Mesendoderm (in vitro differentiated cells): ENCODE results near the gene KLB.
"Not testable (repeated sequence)": the region's sequence is repeated elsewhere in the genome, so short reads cannot be mapped to it uniquely, and the experiment has no call there.

ENCODE experiments used
- DNase-seq: peaks from one replicate; pipeline ENCODE4 v3.0.0; 2013
- H2AK5ac ChIP-seq: 2 replicates; pipeline ENCODE4 v1.6.1; 2013; ENCODE audit warnings: low read length, inconsistent platforms
- H2BK120ac ChIP-seq: 2 replicates; pipeline ENCODE4 v1.6.1; 2013; ENCODE audit warnings: low read depth, mild to moderate bottlenecking, low read length, moderate library complexity, mixed read lengths
- H2BK15ac ChIP-seq: replicated peaks from 2 replicates; pipeline ENCODE4 v1.6.1; 2013; ENCODE audit warnings: low read depth, mild to moderate bottlenecking, moderate library complexity
- H2BK5ac ChIP-seq: 2 replicates; pipeline ENCODE4 v1.6.1; 2013; ENCODE audit warnings: low read length, inconsistent platforms
- H3K18ac ChIP-seq: 2 replicates; pipeline ENCODE4 v1.6.1; 2013; ENCODE audit warnings: mild to moderate bottlenecking, low read length, mixed read lengths
- H3K23ac ChIP-seq: one replicate; pipeline ENCODE4 v1.6.1; 2013; ENCODE audit warnings: low read length
- H3K27ac ChIP-seq: 2 replicates; pipeline ENCODE4 v1.5.1; 2013; ENCODE audit warnings: low read depth, mild to moderate bottlenecking, inconsistent platforms, low read length, moderate library complexity
- H3K27me3 ChIP-seq: 2 replicates; pipeline ENCODE4 v1.6.1; 2013; ENCODE audit warnings: low read length, control low read depth, mild to moderate bottlenecking, inconsistent platforms; ENCODE audit not compliant: insufficient read depth, poor library complexity
- H3K36me3 ChIP-seq: 2 replicates; pipeline ENCODE4 v1.6.1; 2013; ENCODE audit warnings: low read length, inconsistent platforms; ENCODE audit not compliant: control insufficient read depth, insufficient read depth
- H3K4ac ChIP-seq: one replicate; pipeline ENCODE4 v1.6.1; 2013; ENCODE audit warnings: low read depth, mild to moderate bottlenecking, low read length, moderate library complexity
- H3K4me1 ChIP-seq: 2 replicates; pipeline ENCODE4 v1.6.1; 2013; ENCODE audit warnings: low read depth, low read length, inconsistent platforms; ENCODE audit not compliant: control insufficient read depth
- H3K4me2 ChIP-seq: 2 replicates; pipeline ENCODE4 v1.6.1; 2013; ENCODE audit warnings: low read length
- H3K4me3 ChIP-seq: 2 replicates; pipeline ENCODE4 v1.5.1; 2013; ENCODE audit warnings: mild to moderate bottlenecking, low read length
- H3K56ac ChIP-seq: one replicate; pipeline ENCODE4 v1.6.1; 2013; ENCODE audit warnings: low read length
- H3K79me1 ChIP-seq: 2 replicates; pipeline ENCODE4 v1.6.1; 2013; ENCODE audit warnings: low read length, inconsistent platforms
- H3K79me2 ChIP-seq: 2 replicates; pipeline ENCODE4 v1.6.1; 2013; ENCODE audit warnings: mild to moderate bottlenecking, low read length; ENCODE audit not compliant: control insufficient read depth, insufficient read depth
- H3K9ac ChIP-seq: 2 replicates; pipeline ENCODE4 v1.6.1; 2013; ENCODE audit warnings: low read length, inconsistent platforms
- H4K5ac ChIP-seq: one replicate; pipeline ENCODE4 v1.6.1; 2013; ENCODE audit warnings: low read length
- H4K8ac ChIP-seq: one replicate; pipeline ENCODE4 v1.6.1; 2013; ENCODE audit warnings: low read depth, mild to moderate bottlenecking, control low read depth, low read length, moderate library complexity
- WGBS: extraction: QIAGEN DNeasy Blood & Tissue Kit; methylation state at CpG from one replicate; pipeline ENCODE4 v1.1.7; 2013; ENCODE audit warnings: low lambda C conversion rate, missing lambda C conversion rate; ENCODE audit not compliant: insufficient coverage; ENCODE audit errors: extremely low coverage; 5-methylcytosine and 5-hydroxymethylcytosine counted together

Gene KLB

DNA sequence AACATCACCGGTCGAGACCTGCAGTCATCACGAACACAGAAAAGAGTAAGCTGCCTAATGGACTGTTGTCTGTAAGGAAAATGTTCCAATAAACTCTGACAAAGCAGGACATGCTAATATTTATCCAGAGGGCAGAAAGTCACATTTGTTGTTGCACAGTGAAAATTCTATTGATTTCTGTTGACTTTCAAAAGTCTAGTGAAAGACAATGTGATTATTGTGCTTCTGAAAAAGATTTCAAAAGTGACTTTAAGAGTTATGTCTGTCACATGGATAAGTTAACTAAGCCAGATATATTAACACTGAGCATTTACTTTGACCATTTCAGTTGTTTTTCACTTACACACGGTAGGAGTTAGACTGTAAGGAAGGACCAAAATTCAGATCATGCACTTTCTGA, 31.3 kb upstream of the KLB start:
- no peak for DNase-seq
- H3K18ac ChIP-seq, result no peak overlapping the region
- H2BK120ac ChIP-seq, result no peak overlapping the region
- H3K27me3 ChIP-seq, result no peaks in the 10 kb centered on the region
- no peak overlapping the region for H3K4me2 ChIP-seq
- H3K56ac ChIP-seq, result no peak overlapping the region
- no peak overlapping the region for H3K23ac ChIP-seq
- H3K4me3 ChIP-seq, result no peak overlapping the region
- H2BK5ac ChIP-seq, result no peak overlapping the region
- no peak overlapping the region for H2AK5ac ChIP-seq
- WGBS, result no CpG with 5 or more reads among the region's 4 CpGs
- H3K9ac ChIP-seq, result no peak overlapping the region
- no peaks in the 10 kb centered on the region for H3K36me3 ChIP-seq
- no peaks in the 10 kb centered on the region for H3K4me1 ChIP-seq
- H3K79me2 ChIP-seq, result no peaks in the 10 kb centered on the region
- H3K4ac ChIP-seq, result no peak overlapping the region
- H3K27ac ChIP-seq, result no peak overlapping the region
- H2BK15ac ChIP-seq, result no peak overlapping the region
- no peak overlapping the region for H4K8ac ChIP-seq
- no peaks in the 10 kb centered on the region for H3K79me1 ChIP-seq
- H4K5ac ChIP-seq, result no peak overlapping the region

DNA sequence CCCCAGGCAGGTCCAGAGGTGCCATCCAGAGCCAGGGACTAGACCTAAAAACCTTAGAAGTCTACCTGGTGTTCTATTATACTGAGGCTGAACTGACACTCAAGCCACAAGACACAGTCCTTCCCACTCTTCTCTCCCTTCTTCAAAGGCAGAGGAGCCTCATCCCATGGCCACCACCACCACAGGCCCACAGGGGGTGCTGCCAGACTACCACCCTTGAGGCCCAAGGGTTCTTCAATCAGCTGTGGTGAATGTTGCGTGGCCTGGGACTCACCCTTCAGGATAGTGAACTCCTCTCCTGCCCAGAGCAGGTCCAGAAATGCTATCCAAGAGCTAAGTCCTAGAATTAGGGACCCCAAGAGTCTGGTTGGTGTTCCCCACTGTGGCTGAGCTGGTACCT, 23.0 kb upstream of the KLB start:
- H3K79me1 ChIP-seq, result no peaks in the 10 kb centered on the region
- H3K18ac ChIP-seq, result no peak overlapping the region
- H3K79me2 ChIP-seq, result no peaks in the 10 kb centered on the region
- no peaks in the 10 kb centered on the region for H3K36me3 ChIP-seq
- H2BK5ac ChIP-seq, result no peak overlapping the region
- no peak overlapping the region for H3K9ac ChIP-seq
- no peak overlapping the region for H3K56ac ChIP-seq
- no peak overlapping the region for H3K4me3 ChIP-seq
- H4K5ac ChIP-seq, result no peak overlapping the region
- H2BK15ac ChIP-seq, result no peak overlapping the region
- no peak overlapping the region for H3K4ac ChIP-seq
- no peaks in the 10 kb centered on the region for H3K27me3 ChIP-seq
- H3K4me1 ChIP-seq, result no peaks in the 10 kb centered on the region
- no peak overlapping the region for H3K4me2 ChIP-seq
- H2AK5ac ChIP-seq, result no peak overlapping the region
- H4K8ac ChIP-seq, result no peak overlapping the region
- no peak overlapping the region for H2BK120ac ChIP-seq
- H3K23ac ChIP-seq, result no peak overlapping the region
- no CpG with 5 or more reads among the region's 1 CpG for WGBS
- no peak overlapping the region for H3K27ac ChIP-seq
- DNase-seq, result no peak

DNA sequence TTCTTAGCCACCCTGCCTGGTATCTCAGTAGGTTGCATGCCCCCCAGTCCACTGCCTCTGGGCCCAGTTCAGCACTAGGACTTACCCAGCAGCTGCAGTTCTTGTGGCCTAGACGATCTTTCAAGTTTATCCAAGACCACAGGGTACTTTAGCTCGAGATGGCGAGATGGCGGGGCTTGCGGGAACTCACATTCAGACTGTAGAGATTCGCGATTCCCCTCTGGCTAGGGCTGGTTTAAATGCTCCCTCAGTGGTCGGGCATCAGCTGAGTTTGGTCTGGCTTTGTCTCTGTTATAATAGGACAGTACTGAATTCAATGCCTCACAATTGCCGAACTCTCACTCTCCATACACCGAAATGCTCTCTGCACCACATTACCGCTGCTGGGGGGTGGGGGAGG, 22.2 kb upstream of the KLB start:
- Histone ChIP-seq H4K5ac (no peak overlapping the region), H2BK120ac (no peak overlapping the region), H3K27me3 (no peaks in the 10 kb centered on the region), H3K4me2 (no peak overlapping the region), H3K4me1 (no peaks in the 10 kb centered on the region), H3K23ac (no peak overlapping the region), H3K4ac (no peak overlapping the region), H3K9ac (no peak overlapping the region), H4K8ac (no peak overlapping the region), H3K4me3 (no peak overlapping the region), H2AK5ac (no peak overlapping the region), H3K56ac (no peak overlapping the region), H3K36me3 (no peaks in the 10 kb centered on the region), H3K27ac (no peak overlapping the region), H2BK15ac (no peak overlapping the region), H3K18ac (no peak overlapping the region), H3K79me2 (no peaks in the 10 kb centered on the region), H2BK5ac (no peak overlapping the region), H3K79me1 (no peaks in the 10 kb centered on the region)
- DNase-seq, result no peak
- no CpG with 5 or more reads among the region's 11 CpGs for WGBS

DNA sequence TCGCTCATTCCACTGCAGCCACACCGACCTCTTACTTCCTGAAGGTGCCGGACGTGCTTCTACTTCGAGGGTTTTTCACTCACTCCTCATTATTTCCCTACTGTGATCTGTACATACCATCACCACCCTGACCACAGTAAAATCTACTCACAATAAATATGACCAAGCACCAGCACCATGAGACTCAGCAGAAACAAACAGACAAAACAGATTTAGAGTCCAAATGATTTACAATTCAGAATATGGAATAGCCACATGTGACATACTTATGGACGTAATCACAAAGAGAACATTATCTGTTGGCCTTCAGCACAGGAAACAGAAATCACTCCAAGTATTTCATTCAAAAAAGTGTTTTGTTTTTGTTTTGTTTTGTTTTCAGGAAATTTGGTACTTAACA, 16.1 kb upstream of the KLB start:
- DNase-seq, result no peak
- H3K23ac ChIP-seq, result no peak overlapping the region
- no peak overlapping the region for H3K9ac ChIP-seq
- no peak overlapping the region for H2BK120ac ChIP-seq
- H3K4me1 ChIP-seq, result no peaks in the 10 kb centered on the region
- H4K8ac ChIP-seq, result no peak overlapping the region
- H3K4me3 ChIP-seq, result no peak overlapping the region
- H3K56ac ChIP-seq, result no peak overlapping the region
- no peaks in the 10 kb centered on the region for H3K36me3 ChIP-seq
- H4K5ac ChIP-seq, result no peak overlapping the region
- H2BK15ac ChIP-seq, result no peak overlapping the region
- WGBS, result no CpG with 5 or more reads among the region's 6 CpGs
- no peak overlapping the region for H3K18ac ChIP-seq
- no peaks in the 10 kb centered on the region for H3K27me3 ChIP-seq
- H2BK5ac ChIP-seq, result no peak overlapping the region
- no peaks in the 10 kb centered on the region for H3K79me1 ChIP-seq
- H2AK5ac ChIP-seq, result no peak overlapping the region
- H3K27ac ChIP-seq, result no peak overlapping the region
- H3K79me2 ChIP-seq, result no peaks in the 10 kb centered on the region
- H3K4ac ChIP-seq, result no peak overlapping the region
- no peak overlapping the region for H3K4me2 ChIP-seq

DNA sequence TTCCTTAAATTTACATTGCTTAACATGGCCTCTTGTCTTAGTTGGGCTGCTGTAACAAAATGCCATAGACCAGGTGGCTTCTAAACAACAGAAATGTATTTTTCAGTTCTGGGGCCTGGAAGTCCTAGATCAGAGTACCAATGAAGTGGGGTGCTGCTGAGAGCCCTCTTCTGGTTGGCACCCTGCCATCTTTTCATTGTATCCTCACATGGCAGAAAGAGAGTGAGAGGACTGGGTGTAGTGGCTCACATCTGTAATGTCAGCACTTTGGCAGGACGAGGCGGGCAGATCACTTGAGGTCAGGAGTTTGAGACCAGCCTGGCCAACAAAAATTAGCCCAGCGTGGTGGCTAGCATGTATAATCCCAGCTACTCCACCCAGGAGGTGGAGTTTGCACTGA, 12.0 kb upstream of the KLB start:
- Histone ChIP-seq H3K79me1 (no peaks in the 10 kb centered on the region), H3K27me3 (no peaks in the 10 kb centered on the region), H2BK120ac (no peak overlapping the region), H3K79me2 (no peaks in the 10 kb centered on the region), H3K9ac (no peak overlapping the region), H3K23ac (no peak overlapping the region), H4K5ac (no peak overlapping the region), H3K18ac (no peak overlapping the region), H3K27ac (no peak overlapping the region), H3K4me2 (no peak overlapping the region), H2BK5ac (no peak overlapping the region), H3K56ac (no peak overlapping the region), H3K4me1 (no peaks in the 10 kb centered on the region), H3K36me3 (no peaks in the 10 kb centered on the region), H2AK5ac (no peak overlapping the region), H3K4me3 (no peak overlapping the region), H2BK15ac (no peak overlapping the region), H4K8ac (no peak overlapping the region), H3K4ac (no peak overlapping the region)
- no CpG with 5 or more reads among the region's 3 CpGs for WGBS
- no peak for DNase-seq

DNA sequence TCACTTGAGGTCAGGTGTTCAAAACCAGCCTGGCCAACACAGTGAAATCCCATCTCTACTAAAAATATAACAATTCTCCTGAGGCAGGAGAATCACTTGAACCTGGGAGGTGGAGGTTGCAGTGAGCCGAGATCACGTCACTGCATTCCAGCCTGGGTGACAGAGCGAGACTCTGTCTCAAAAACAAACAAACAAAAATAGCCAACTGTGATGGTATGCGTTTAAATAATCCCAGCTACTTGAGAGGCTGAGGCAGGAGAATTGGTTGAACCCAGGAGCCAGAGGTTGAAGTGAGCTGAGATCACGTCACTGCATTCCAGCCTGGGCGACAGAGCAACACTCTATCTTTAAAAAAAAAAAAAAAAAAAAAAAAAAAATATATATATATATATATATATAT, 5.1 kb upstream of the KLB start:
- H4K8ac ChIP-seq, H3K56ac ChIP-seq, H2BK5ac ChIP-seq, H3K27ac ChIP-seq, H2BK120ac ChIP-seq, H3K4me3 ChIP-seq, DNase-seq, H3K23ac ChIP-seq, H3K4me2 ChIP-seq, H2AK5ac ChIP-seq, H3K4me1 ChIP-seq, H3K79me1 ChIP-seq, H3K27me3 ChIP-seq, H3K36me3 ChIP-seq, H3K9ac ChIP-seq, H2BK15ac ChIP-seq, H4K5ac ChIP-seq, H3K18ac ChIP-seq, H3K79me2 ChIP-seq, H3K4ac ChIP-seq: not testable (repeated sequence)
- no CpG with 5 or more reads among the region's 6 CpGs for WGBS
